HG03159 (cell line): Measurements from ENCODE around the gene ITFG2.

Experiments used
- ATAC-seq: cut with Tn5 transposase; IDR thresholded peaks from one replicate; pipeline ENCODE4 v1.9.1; 2021; ENCODE audit warnings: mild to moderate bottlenecking, moderate library complexity; ENCODE audit not compliant: unreplicated experiment

The ITFG2 gene

GRCh38 chr12:2826721-2827515 is 14.4 kb downstream of the ITFG2 start:
- no peak for ATAC-seq

DNA sequence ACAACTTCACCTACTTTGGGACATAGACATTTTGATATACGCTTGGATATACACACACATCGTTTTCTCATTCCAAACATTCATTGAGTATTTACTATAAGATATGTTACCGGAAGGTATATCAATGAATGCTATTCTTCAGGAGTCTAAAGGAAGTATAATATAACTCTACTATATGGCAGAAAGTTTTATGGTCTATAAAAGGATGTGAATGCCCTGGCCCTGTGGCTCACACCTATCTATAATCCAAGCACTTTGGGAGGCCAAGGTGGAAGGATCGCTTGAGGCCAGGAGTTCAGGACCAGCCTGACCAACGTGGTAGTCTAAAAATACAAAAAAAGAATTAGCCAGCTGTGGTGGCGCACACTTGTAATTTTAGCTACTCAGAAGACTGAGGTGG is 16.8 kb downstream of the ITFG2 start:
- no peak for ATAC-seq

GRCh38 chr12:2832550-2833127 is 20.2 kb downstream of the ITFG2 start:
- no peak for ATAC-seq

DNA sequence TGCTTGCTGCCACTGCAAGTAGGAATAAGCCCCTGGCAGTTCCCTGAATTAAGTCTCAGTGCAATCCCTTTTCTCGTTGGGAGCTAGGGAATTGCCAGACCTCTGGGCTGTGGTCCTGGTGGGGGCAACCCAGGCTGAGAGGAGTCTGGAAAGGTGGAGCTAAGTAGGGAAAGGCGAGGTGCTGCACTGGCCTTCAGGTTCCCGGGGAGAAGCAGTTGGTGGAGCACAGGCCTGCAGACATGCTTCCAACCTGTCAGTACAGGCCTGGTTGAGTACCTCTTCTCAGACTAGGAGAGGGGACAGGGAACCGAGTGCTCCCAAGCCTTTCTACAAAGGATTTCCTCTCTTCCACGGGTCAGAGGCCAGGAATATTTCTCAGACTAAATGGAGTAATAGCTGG is 20.9 kb downstream of the ITFG2 start:
- no peak for ATAC-seq

- ATAC-seq, result no peak
Observed at GRCh38 chr12:2833810-2834209, 21.3 kb downstream of the ITFG2 start.

GRCh38 chr12:2834581-2835491 is 22.4 kb downstream of the ITFG2 start, which contains the start of gene NRIP2:
Gene NRIP2 (minus strand): TSS chr12:2835035. CDS start chr12:2834983, 52 bp downstream.
- ATAC-seq, result no peak

- no peak for ATAC-seq
Observed at GRCh38 chr12:2835691-2836403, 23.4 kb downstream of the ITFG2 start.

- ATAC-seq, result no peak
Observed at GRCh38 chr12:2836574-2836973, 24.1 kb downstream of the ITFG2 start.

GRCh38 chr12:2841056-2841650 is 28.7 kb downstream of the ITFG2 start:
- ATAC-seq, result no peak

DNA sequence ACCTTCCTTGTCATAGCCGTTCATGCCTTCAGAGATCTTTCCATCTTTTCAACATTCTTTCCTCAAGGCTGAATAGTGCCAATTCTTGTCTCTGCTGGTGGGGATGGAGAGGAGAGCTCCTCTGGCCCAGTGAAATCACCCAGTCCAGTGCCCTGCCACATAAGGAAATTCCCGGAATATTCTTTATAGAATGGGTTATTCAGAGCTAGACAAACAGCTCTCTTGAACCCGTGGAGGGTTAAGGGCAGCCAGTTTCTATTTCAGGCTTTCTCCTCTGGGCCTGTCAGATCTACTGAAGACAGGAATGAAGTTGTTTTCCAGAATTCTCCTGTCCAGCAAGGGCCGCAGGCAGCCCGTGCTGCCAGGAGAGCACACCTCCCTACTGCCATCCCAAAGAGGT is 30.5 kb downstream of the ITFG2 start:
- no peak for ATAC-seq

DNA sequence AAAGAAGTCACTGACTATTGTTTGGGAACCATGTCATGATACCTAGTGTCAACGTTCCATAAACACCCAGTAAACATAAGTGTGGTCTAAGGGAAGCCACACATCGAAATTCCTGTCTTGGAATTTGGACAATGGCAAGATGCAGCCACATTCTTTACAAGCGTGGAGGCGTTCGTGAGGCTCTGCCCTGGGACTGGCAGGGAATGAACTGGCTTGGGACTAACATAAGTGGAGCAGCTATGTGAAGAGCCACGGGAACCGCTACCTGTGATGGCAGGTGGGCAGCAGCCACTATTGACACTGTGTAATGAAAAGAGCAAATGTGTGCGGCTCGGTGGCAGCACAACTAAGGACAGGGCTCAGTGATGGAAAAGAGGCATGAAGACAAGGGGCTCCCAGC is 32.3 kb downstream of the ITFG2 start:
- ATAC-seq, result no peak

DNA sequence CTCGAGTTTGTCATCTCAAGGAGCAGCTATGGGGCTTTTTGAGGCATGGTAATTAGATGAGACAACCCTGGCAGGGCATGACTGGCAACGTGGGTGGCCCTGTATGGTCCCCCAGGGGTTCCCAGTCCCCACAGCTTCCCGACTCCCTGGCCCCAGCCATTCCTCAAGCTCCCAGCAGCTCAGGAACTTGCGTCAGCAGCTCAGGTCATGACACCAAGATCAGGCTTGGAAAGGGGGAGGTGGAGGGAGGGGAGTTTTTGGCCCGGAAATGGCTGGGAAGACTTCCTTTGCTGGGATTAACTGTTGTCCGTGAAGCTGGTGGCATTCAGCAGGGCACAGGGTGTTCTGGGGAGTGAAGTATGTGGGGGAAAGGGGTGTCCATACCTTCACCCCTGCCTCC is 32.8 kb downstream of the ITFG2 start:
- ATAC-seq, result no peak

- ATAC-seq, result no peak
Observed at GRCh38 chr12:2851931-2852330, 39.5 kb downstream of the ITFG2 start.

DNA sequence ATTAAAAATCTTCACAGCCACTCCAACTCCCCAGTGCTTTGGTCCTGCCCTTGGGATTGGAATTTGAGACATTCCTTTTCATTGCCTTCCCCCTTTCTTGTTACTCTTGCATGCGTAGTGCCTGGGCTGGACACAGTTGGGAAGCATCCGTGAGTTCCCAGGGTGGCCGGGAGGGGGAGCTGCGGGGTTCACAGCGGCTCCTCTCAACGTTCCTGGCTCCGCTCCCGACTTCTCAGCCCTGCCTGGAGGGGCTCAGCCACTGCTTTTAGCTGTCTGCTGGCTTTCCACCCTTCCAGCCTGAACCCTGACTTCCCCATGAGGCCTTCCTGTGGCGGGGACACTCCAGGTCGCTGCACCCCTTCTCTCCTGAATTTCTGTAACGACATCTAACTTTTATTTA is 41.2 kb downstream of the ITFG2 start:
- no peak for ATAC-seq

DNA sequence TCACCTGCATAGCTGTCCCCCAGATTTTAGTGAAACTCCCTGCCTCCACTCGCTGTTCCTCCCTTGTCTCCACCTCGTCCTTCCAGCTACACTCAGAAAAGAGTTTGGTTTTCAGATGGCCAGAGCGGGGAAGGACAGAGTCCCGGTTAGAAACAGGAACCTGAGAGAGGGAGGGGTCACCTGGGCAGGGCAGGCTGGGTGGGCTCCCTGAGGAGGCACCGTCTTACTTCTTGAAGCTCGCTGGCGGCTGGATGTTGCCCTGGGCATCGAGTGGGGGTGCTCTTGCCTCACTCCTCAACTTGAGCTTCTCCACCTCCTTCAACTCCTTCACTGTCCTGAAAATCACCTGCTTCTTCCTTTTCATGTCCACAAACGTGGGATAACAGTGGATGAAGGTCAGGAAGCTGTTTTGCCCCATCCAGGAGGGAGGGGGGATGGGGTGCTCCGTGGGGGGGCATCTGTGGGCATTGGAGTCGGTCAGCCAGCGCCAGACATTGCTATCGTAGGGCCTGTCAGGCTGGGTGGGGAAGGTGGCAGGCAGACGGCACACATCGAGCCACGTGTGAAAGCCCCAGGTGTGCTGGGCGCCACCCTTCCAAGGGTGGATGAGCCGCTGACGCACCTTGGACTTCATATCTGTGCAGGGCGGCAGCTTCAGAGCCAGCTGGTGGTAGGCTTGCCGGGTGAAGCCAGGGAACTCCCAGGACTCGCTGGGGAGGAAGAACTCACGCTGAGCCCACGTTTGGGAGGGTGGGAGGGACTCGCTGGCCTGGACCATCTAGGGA is 42.4 kb downstream of the ITFG2 start:
- no peak for ATAC-seq

DNA sequence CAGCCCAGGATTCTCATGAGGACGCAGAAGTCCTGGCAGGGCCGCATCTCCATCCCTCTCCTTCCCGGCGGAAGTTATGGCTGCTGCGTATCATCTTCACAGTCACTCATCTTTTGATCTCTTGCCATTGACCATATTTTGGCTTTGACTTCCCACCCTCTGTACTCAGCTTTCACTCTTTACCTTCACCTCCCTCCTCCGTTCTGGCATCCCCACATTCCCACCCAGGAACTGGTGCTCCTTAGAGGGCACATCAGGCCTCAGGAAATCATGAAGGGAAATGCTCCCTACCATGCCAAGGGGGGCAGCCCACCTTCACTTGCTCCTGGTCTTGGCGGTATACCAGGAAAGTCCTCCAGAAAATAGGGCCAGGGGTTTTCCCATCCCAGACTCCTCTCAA is 43.1 kb downstream of the ITFG2 start:
- no peak for ATAC-seq

DNA sequence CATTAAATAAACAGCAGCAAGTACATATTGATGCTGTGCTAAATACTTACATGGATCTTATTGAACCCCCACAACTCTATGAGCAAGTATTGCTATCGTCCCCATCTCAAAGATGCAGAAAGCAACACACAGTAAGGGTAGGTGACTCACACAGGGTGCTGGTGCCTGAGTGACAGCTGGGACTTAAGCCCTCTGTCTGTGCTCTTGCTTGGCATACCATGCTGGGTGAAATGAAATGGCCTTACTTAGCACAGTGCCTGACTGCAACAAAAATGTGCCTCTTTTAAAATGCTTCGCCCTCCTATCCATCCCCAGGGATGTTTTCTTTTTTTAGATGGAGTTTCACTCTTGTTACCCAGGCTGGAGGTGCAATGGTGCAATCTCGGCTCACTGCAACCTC is 43.6 kb downstream of the ITFG2 start:
- ATAC-seq, result no peak

DNA sequence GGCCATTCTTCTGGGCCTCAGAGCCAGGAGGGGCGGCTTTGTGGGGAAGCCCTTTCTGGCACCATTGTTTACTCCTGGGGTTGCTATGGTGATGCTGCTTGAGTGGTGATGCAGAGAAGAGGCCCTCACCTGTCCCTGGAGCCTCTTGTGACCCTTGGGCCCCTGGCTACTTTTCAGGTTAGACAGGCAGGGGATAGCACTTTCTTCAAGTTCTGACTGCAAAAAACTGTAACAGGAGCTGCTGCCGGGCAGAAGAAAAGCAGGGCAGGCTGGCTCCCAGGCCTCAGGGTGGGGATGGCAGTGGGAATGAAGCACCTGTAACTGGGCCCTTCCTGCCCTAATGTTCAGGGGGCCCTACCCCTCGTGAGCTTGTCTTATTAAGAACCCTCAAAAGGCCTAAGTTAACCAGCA is 44.6 kb downstream of the ITFG2 start, which contains the start of gene TEX52:
TSS of gene TEX52 (minus strand) at position 19 of the 411 bp plus-strand sequence. CDS start at position 6, 13 bp downstream.
- ATAC-seq, result no peak

- ATAC-seq, result no peak
Observed at GRCh38 chr12:2857576-2857975, 45.1 kb downstream of the ITFG2 start.

DNA sequence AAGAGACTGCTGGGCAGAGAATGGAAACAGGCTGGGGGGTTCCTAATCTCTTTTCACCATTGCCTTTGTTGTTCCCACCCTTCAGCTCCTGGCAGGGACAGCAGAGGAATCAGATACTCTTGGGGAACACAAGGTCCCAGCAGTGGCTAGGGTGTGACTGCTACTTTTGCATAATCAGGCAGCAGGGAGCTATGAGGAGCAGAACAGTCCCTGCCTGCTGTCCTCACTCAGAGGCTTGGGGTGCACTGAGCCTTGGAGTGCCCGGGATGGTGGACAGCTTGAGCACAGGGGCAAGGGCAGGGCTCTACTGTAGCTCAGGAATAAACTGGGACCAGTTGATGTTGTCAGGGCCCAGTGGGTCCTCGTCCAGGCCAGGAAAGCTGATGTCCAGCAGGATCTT is 45.9 kb downstream of the ITFG2 start:
- no peak for ATAC-seq
